ENCODE measurements around the gene TTC8. TPM values are rescaled to one million over a fixed set of nuclear protein-coding genes. Genes with fewer than 3 reads are reported as not detected.
"Not testable (repeated sequence)": the region's sequence is repeated elsewhere in the genome, so short reads cannot be mapped to it uniquely, and the experiment has no call there.

The TTC8 gene
- 8.9 TPM for total RNA-seq
- long read RNA-seq, full-length matches to known transcripts = 8 of 12 reads
- long read RNA-seq, partial matches to known transcripts = 0 of 12 reads
- long read RNA-seq, other reads (novel, unspliced or antisense) = 4 of 12 reads

DNA sequence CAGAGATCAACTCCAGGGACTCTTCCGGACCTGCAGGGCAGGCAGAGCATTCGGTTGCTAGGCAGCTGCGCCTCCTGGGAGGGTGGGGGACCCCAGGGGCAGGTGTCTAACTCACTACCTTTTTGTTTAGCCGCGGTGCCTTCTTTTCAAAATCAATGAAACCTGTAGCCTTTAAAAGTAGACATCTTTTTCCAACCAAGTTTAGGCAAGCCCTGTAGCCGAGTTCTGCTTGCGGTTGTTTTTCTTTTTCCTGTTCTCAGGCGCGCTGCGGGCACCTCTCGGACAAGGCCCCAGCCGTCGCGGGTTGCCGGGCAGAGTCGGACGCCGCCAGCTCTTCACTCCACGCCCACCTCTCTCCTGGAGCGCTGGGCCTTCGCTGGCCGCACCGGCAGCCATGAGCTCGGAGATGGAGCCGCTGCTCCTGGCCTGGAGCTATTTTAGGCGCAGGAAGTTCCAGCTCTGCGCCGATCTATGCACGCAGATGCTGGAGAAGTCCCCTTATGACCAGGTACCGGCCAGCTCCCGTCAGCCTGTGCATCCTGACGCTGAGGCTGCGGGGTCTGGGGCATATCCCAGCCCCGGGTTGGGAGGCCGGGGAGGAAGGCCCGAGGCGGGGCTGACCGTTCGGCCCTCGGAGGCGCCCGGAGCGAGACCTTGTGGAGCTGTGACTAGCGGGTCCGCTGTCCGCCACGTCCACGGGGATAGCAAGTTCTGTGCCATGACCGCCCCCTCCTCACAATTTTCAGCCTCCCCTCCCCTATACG lies at the start of gene TTC8:
TSS of gene TTC8 (plus strand) at position 338 of the 764 bp plus-strand sequence. CDS start at position 395, 57 bp downstream.
- no peaks in the 10 kb centered on the region for H3K36me3 ChIP-seq
- peaks cover 17% of the 10 kb centered on the region for H3K4me1 ChIP-seq
- DNase-seq = peak; percentile 88
- no peaks in the 10 kb centered on the region for H3K9me3 ChIP-seq (replicated peaks)
- H3K27ac ChIP-seq (replicated peaks) = peak within 1 kb of the TSS; percentile 94
- TF ChIP-seq CTCF (IDR thresholded peaks at IDR 0.05; ENCODE audit: borderline replicate concordance) = no peak
- intact Hi-C loops (cut with micrococcal nuclease) = no loop called here
- H3K27me3 ChIP-seq (ENCODE audit: low read depth) = no peaks in the 10 kb centered on the region
- H3K4me3 ChIP-seq = peak within 1 kb of the TSS; percentile 88

DNA sequence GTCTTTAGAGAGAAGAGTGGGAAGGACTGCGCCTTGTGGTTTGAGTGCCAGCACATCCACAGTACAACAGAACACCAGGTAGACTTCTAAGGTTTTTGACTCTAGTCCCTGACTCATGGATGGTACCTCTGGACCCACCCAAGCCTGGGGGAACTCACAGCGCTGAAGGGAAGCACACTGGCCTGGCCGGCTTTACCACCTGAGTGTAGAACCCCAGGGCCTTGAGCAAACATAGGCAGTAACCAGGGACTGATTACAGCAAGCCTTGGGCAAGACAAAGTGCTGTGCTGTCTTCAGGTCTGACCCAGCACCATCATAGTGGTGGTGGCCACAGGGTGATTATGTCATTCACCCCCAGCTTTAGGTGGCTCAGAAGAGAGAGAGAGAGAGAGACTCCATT lies 48.9 kb upstream of the TTC8 start:
- H3K27me3 ChIP-seq (ENCODE audit: low read depth) = peaks cover 34% of the 10 kb centered on the region
- H3K4me1 ChIP-seq = no peaks in the 10 kb centered on the region
- DNase-seq = no peak
- H3K9me3 ChIP-seq (replicated peaks) = no peaks in the 10 kb centered on the region
- intact Hi-C loops (cut with micrococcal nuclease) = no loop called here
- no peak overlapping the region for H3K27ac ChIP-seq (replicated peaks)
- H3K4me3 ChIP-seq = no peak overlapping the region
- no peak for TF ChIP-seq CTCF (IDR thresholded peaks at IDR 0.05; ENCODE audit: borderline replicate concordance)
- no peaks in the 10 kb centered on the region for H3K36me3 ChIP-seq

- TF ChIP-seq CTCF (IDR thresholded peaks at IDR 0.05; ENCODE audit: borderline replicate concordance) = no peak
- intact Hi-C loops (cut with micrococcal nuclease) = no loop called here
- no peak overlapping the region for H3K27ac ChIP-seq (replicated peaks)
- H3K27me3 ChIP-seq (ENCODE audit: low read depth) = peaks cover 42% of the 10 kb centered on the region
- H3K9me3 ChIP-seq (replicated peaks) = peaks cover 9% of the 10 kb centered on the region
- no peak overlapping the region for H3K4me3 ChIP-seq
- H3K36me3 ChIP-seq = no peaks in the 10 kb centered on the region
- DNase-seq = no peak
- no peaks in the 10 kb centered on the region for H3K4me1 ChIP-seq
Observed at GRCh38 chr14:88785911-88786310, 38.5 kb upstream of the TTC8 start.

- intact Hi-C loops (cut with micrococcal nuclease) = no loop called here
- Histone ChIP-seq H3K36me3 (no peaks in the 10 kb centered on the region), H3K27me3 (ENCODE audit: low read depth) (peaks cover 42% of the 10 kb centered on the region), H3K4me1 (peaks cover 1% of the 10 kb centered on the region), H3K9me3 (replicated peaks) (peaks cover 9% of the 10 kb centered on the region), H3K27ac (replicated peaks) (no peak overlapping the region), H3K4me3 (no peak overlapping the region)
- DNase-seq = no peak
- TF ChIP-seq CTCF (IDR thresholded peaks at IDR 0.05; ENCODE audit: borderline replicate concordance) = no peak
Observed at GRCh38 chr14:88786715-88787114, 37.7 kb upstream of the TTC8 start.

GRCh38 chr14:88789573-88789972 lies 34.9 kb upstream of the TTC8 start:
- H3K9me3 ChIP-seq (replicated peaks); intact Hi-C loops (cut with micrococcal nuclease); H3K4me3 ChIP-seq; H3K36me3 ChIP-seq; H3K27ac ChIP-seq (replicated peaks); DNase-seq: not testable (repeated sequence)
- Histone ChIP-seq H3K4me1 (peaks cover 18% of the 10 kb centered on the region), H3K27me3 (ENCODE audit: low read depth) (peaks cover 28% of the 10 kb centered on the region)

All from left ventricle myocardium inferior (tissue), 1 donor.